ENCODE measurements around the gene UQCR10. TPM values are rescaled to one million over a fixed set of nuclear protein-coding genes. Genes with fewer than 3 reads are reported as not detected.
"Not testable (repeated sequence)": the region's sequence is repeated elsewhere in the genome, so short reads cannot be mapped to it uniquely, and the experiment has no call there.

Gene UQCR10
- total RNA-seq, 1 donor from 2014 or later, result 80.3 TPM

- H3K36me3 ChIP-seq, result peaks cover 35% of the 10 kb centered on the region
- H3K27ac ChIP-seq, result no peak overlapping the region
- H3K27me3 ChIP-seq (ENCODE audit: low read depth), result no peaks in the 10 kb centered on the region
- TF ChIP-seq CTCF (IDR thresholded peaks at IDR 0.05), result no peak
- no peaks in the 10 kb centered on the region for H3K9me3 ChIP-seq
- no peak for DNase-seq
- no peak for ATAC-seq
- no peaks in the 10 kb centered on the region for H3K4me1 ChIP-seq
- H3K4me3 ChIP-seq, result no peak overlapping the region
- intact Hi-C loops (cut with DNase I), result no loop called here
These were observed 15.5 kb upstream of the UQCR10 start for GRCh38 chr22:29751669-29752068.

- ATAC-seq (no peak), DNase-seq (no peak)
- no peak for TF ChIP-seq CTCF (IDR thresholded peaks at IDR 0.05)
- Histone ChIP-seq H3K27me3 (ENCODE audit: low read depth) (no peaks in the 10 kb centered on the region), H3K36me3 (peaks cover 16% of the 10 kb centered on the region), H3K9me3 (no peaks in the 10 kb centered on the region), H3K4me3 (no peak overlapping the region), H3K27ac (no peak overlapping the region), H3K4me1 (no peaks in the 10 kb centered on the region)
- intact Hi-C loops (cut with DNase I), result no loop called here
These were observed 13.1 kb upstream of the UQCR10 start for GRCh38 chr22:29753808-29754657.

GRCh38 chr22:29754658-29755395 is 12.3 kb upstream of the UQCR10 start:
- H3K4me1 ChIP-seq; H3K27me3 ChIP-seq (ENCODE audit: low read depth); ATAC-seq; H3K9me3 ChIP-seq; DNase-seq; intact Hi-C loops (cut with DNase I); H3K4me3 ChIP-seq; H3K27ac ChIP-seq: not testable (repeated sequence)
- H3K36me3 ChIP-seq, result peaks cover 16% of the 10 kb centered on the region

GRCh38 chr22:29755889-29756288 is 11.3 kb upstream of the UQCR10 start:
- Histone ChIP-seq H3K27ac (no peak overlapping the region), H3K4me3 (no peak overlapping the region), H3K9me3 (no peaks in the 10 kb centered on the region), H3K27me3 (ENCODE audit: low read depth) (no peaks in the 10 kb centered on the region), H3K36me3 (peaks cover 8% of the 10 kb centered on the region), H3K4me1 (no peaks in the 10 kb centered on the region)
- intact Hi-C loops (cut with DNase I), result no loop called here
- TF ChIP-seq CTCF (IDR thresholded peaks at IDR 0.05), result no peak
- DNase-seq (no peak), ATAC-seq (no peak)

- no peak for ATAC-seq
- H3K9me3 ChIP-seq, result no peaks in the 10 kb centered on the region
- intact Hi-C loops (cut with DNase I), result no loop called here
- H3K4me1 ChIP-seq, result no peaks in the 10 kb centered on the region
- no peak for TF ChIP-seq CTCF (IDR thresholded peaks at IDR 0.05)
- peaks cover 8% of the 10 kb centered on the region for H3K36me3 ChIP-seq
- no peaks in the 10 kb centered on the region for H3K27me3 ChIP-seq (ENCODE audit: low read depth)
- H3K4me3 ChIP-seq, result no peak overlapping the region
- H3K27ac ChIP-seq, result no peak overlapping the region
- no peak for DNase-seq
These were observed 10.8 kb upstream of the UQCR10 start for GRCh38 chr22:29756341-29756740.

GRCh38 chr22:29757096-29757495 is 10.1 kb upstream of the UQCR10 start:
- no peak overlapping the region for H3K4me3 ChIP-seq
- ATAC-seq (no peak), DNase-seq (no peak)
- no peak overlapping the region for H3K27ac ChIP-seq
- H3K9me3 ChIP-seq, result no peaks in the 10 kb centered on the region
- intact Hi-C loops (cut with DNase I), result no loop called here
- no peaks in the 10 kb centered on the region for H3K4me1 ChIP-seq
- TF ChIP-seq CTCF (IDR thresholded peaks at IDR 0.05), result no peak
- no peaks in the 10 kb centered on the region for H3K27me3 ChIP-seq (ENCODE audit: low read depth)
- H3K36me3 ChIP-seq, result peaks cover 8% of the 10 kb centered on the region

All from lower lobe of right lung (tissue), 2 donors.